SK-N-SH treated with all-trans-retinoic acid at 6 μM for 48 hours (cell line): Measurements from ENCODE around the gene F7.
"Not testable (repeated sequence)": the region's sequence is repeated elsewhere in the genome, so short reads cannot be mapped to it uniquely, and the experiment has no call there.

ENCODE experiments used
- ATAC-seq: fragments of 200-7000 bp; cut with Tn5 transposase; 3 replicates; pipeline ENCODE4 v1.9.1; 2020; ENCODE audit warnings: mild to moderate bottlenecking, moderate library complexity
- ARNTL ChIP-seq: fragments of 450-650 bp; formaldehyde crosslinking; IDR thresholded peaks from 2 replicates; pipeline ENCODE4 v1.5.0; 2020; ENCODE audit warnings: low read depth, mild to moderate bottlenecking, moderate library complexity, borderline replicate concordance
- BACH2 ChIP-seq: fragments of 250-450 bp; sonication (Bioruptor Pico); IDR thresholded peaks from 2 replicates; pipeline ENCODE4 v1.9.0; 2021; ENCODE audit warnings: mild to moderate bottlenecking, borderline replicate concordance
- CREB5 ChIP-seq: fragments of 250-450 bp; sonication (Bioruptor Pico); IDR thresholded peaks from 2 replicates; pipeline ENCODE4 v1.5.1; 2020; ENCODE audit warnings: low read depth, mild to moderate bottlenecking, moderate library complexity
- CSDC2 ChIP-seq: fragments of 250-450 bp; sonication (Bioruptor Pico); IDR thresholded peaks from 2 replicates; pipeline ENCODE4 v1.5.0; 2020; ENCODE audit warnings: mild to moderate bottlenecking, moderate library complexity
- CSRNP3 ChIP-seq: fragments of 250-450 bp; sonication (Bioruptor Pico); IDR thresholded peaks from 2 replicates; pipeline ENCODE4 v1.5.1; 2021; ENCODE audit warnings: mild to moderate bottlenecking, moderate library complexity
- ESRRG ChIP-seq: fragments of 250-450 bp; sonication (Bioruptor Pico); IDR thresholded peaks from 2 replicates; pipeline ENCODE4 v1.6.1; 2021; ENCODE audit warnings: mild to moderate bottlenecking
- GLIS3 ChIP-seq: fragments of 250-450 bp; sonication (Bioruptor Pico); IDR thresholded peaks from 2 replicates; pipeline ENCODE4 v1.5.0; 2020; ENCODE audit warnings: mild to moderate bottlenecking, moderate library complexity
- ISL1 ChIP-seq: fragments of 250-450 bp; sonication (Bioruptor Pico); IDR thresholded peaks from 2 replicates; pipeline ENCODE4 v2.1.2; 2022; ENCODE audit warnings: mild to moderate bottlenecking, moderate library complexity
- OSR1 ChIP-seq: fragments of 250-450 bp; sonication (Bioruptor Pico); IDR thresholded peaks from 2 replicates; pipeline ENCODE4 v1.8.0; 2022; ENCODE audit warnings: moderate library complexity, mild to moderate bottlenecking, inconsistent platforms
- PATZ1 ChIP-seq: fragments of 250-450 bp; sonication (Bioruptor Pico); IDR thresholded peaks from 2 replicates; pipeline ENCODE4 v1.8.0; 2020; ENCODE audit warnings: mild to moderate bottlenecking, moderate library complexity, borderline replicate concordance
- POU6F1 ChIP-seq: fragments of 250-450 bp; sonication (Bioruptor Pico); IDR thresholded peaks from 2 replicates; pipeline ENCODE4 v1.8.0; 2021; ENCODE audit warnings: low read depth, mild to moderate bottlenecking, moderate library complexity, borderline replicate concordance
- PPARA ChIP-seq: fragments of 250-450 bp; sonication (Bioruptor Pico); IDR thresholded peaks from 2 replicates; pipeline ENCODE4 v1.5.0; 2020; ENCODE audit warnings: mild to moderate bottlenecking, borderline replicate concordance
- RARB ChIP-seq: fragments of 250-450 bp; sonication (Bioruptor Pico); IDR thresholded peaks from 2 replicates; pipeline ENCODE4 v1.8.0; 2021; ENCODE audit warnings: mild to moderate bottlenecking, moderate library complexity
- SNAI2 ChIP-seq: fragments of 250-450 bp; sonication (Bioruptor Pico); IDR thresholded peaks from 2 replicates; pipeline ENCODE4 v1.5.0; 2020; ENCODE audit warnings: mild to moderate bottlenecking, moderate library complexity
- TCF4 ChIP-seq: fragments of 250-450 bp; sonication (Bioruptor Pico); IDR thresholded peaks from 2 replicates; pipeline ENCODE4 v1.8.0; 2021; ENCODE audit warnings: mild to moderate bottlenecking, moderate library complexity, borderline replicate concordance
- TSHZ2 ChIP-seq: fragments of 250-450 bp; sonication (Bioruptor Pico); IDR thresholded peaks from 2 replicates; pipeline ENCODE4 v1.5.0; 2020; ENCODE audit warnings: mild to moderate bottlenecking, moderate library complexity
- ZC3H10 ChIP-seq: fragments of 250-450 bp; sonication (Bioruptor Pico); IDR thresholded peaks from 2 replicates; pipeline ENCODE4 v1.5.1; 2021; ENCODE audit warnings: mild to moderate bottlenecking, moderate library complexity
- ZFP3 ChIP-seq: fragments of 250-450 bp; sonication (Bioruptor Pico); IDR thresholded peaks from 2 replicates; pipeline ENCODE4 v1.5.0; 2020; ENCODE audit warnings: mild to moderate bottlenecking, moderate library complexity
- ZNF565 ChIP-seq: fragments of 450-650 bp; formaldehyde crosslinking; conservative IDR thresholded peaks from 2 replicates; pipeline ENCODE4 v1.5.0; 2020; ENCODE audit warnings: low read depth, mild to moderate bottlenecking, moderate library complexity
- ZNF70 ChIP-seq: fragments of 450-650 bp; formaldehyde crosslinking; IDR thresholded peaks from 2 replicates; pipeline ENCODE4 v1.5.0; 2020; ENCODE audit warnings: mild to moderate bottlenecking, moderate library complexity
- ZNF8 ChIP-seq: fragments of 450-650 bp; formaldehyde crosslinking; IDR thresholded peaks from 2 replicates; pipeline ENCODE4 v1.5.0; 2020; ENCODE audit warnings: mild to moderate bottlenecking, moderate library complexity

The F7 gene

GRCh38 chr13:113110048-113110851, 4.7 kb downstream of the F7 start:
- no peak for TF ChIP-seq ARNTL (CRISPR knock-in tag)
- no peak for TF ChIP-seq ZC3H10 (CRISPR knock-in tag)
- no peak for TF ChIP-seq GLIS3
- no peak for TF ChIP-seq RARB (CRISPR knock-in tag)
- TF ChIP-seq PPARA (CRISPR knock-in tag) = no peak
- TF ChIP-seq ISL1 (CRISPR knock-in tag) = no peak
- TF ChIP-seq CREB5 = no peak
- TF ChIP-seq PATZ1 (CRISPR knock-in tag) = no peak
- no peak for TF ChIP-seq CSRNP3 (CRISPR knock-in tag)
- no peak for TF ChIP-seq BACH2 (CRISPR knock-in tag)
- no peak for TF ChIP-seq TCF4
- TF ChIP-seq ESRRG (CRISPR knock-in tag) = no peak
- peak; percentile 46 for ATAC-seq

- TF ChIP-seq OSR1 (no peak), CREB5 (no peak), CSDC2 (CRISPR knock-in tag) (no peak), PATZ1 (CRISPR knock-in tag) (no peak), ZNF8 (CRISPR knock-in tag) (no peak), ISL1 (CRISPR knock-in tag) (no peak), ARNTL (CRISPR knock-in tag) (no peak), ZC3H10 (CRISPR knock-in tag) (no peak), TSHZ2 (no peak), SNAI2 (no peak), ZNF70 (CRISPR knock-in tag) (no peak), ZFP3 (CRISPR knock-in tag) (no peak), TCF4 (no peak), POU6F1 (CRISPR knock-in tag) (no peak), ZNF565 (CRISPR knock-in tag) (no peak), PPARA (CRISPR knock-in tag) (no peak), GLIS3 (no peak), ESRRG (CRISPR knock-in tag) (no peak)
- TF ChIP-seq, all 23 proteins: peak for 0
- no peak for ATAC-seq
Observed at GRCh38 chr13:113110852-113111315, 5.3 kb downstream of the F7 start.

GRCh38 chr13:113111821-113112220, 6.2 kb downstream of the F7 start:
- not testable (repeated sequence) for ATAC-seq

GRCh38 chr13:113112475-113112874, 6.9 kb downstream of the F7 start:
- ATAC-seq = not testable (repeated sequence)
